Endothelial cell (in vitro differentiated cells): ENCODE results near the gene ATP5PB. TPM values are rescaled to one million over a fixed set of nuclear protein-coding genes. Genes with fewer than 3 reads are reported as not detected.

Experiments used
- DNase-seq: peaks from one replicate; pipeline ENCODE4 v3.0.0; 2021; ENCODE audit warnings: low spot score
- H3K27ac Mint-ChIP-seq: one replicate; pipeline ENCODE4 v1.8.0; 2021; ENCODE audit warnings: mixed read lengths, inconsistent platforms; ENCODE audit not compliant: unreplicated experiment
- H3K27me3 Mint-ChIP-seq: one replicate; pipeline ENCODE4 v1.8.0; 2021; ENCODE audit warnings: mild to moderate bottlenecking, moderate library complexity, mixed read lengths, inconsistent platforms; ENCODE audit not compliant: unreplicated experiment
- H3K36me3 Mint-ChIP-seq: one replicate; pipeline ENCODE4 v1.8.0; 2021; ENCODE audit warnings: mild to moderate bottlenecking, low read depth, mixed read lengths, inconsistent platforms; ENCODE audit not compliant: unreplicated experiment
- H3K4me1 Mint-ChIP-seq: one replicate; pipeline ENCODE4 v1.8.0; 2021; ENCODE audit warnings: mild to moderate bottlenecking, mixed read lengths, inconsistent platforms; ENCODE audit not compliant: unreplicated experiment
- H3K4me3 Mint-ChIP-seq: one replicate; pipeline ENCODE4 v1.8.0; 2021; ENCODE audit warnings: mild to moderate bottlenecking, mixed read lengths, inconsistent platforms; ENCODE audit not compliant: unreplicated experiment
- H3K9me3 Mint-ChIP-seq: one replicate; pipeline ENCODE4 v1.8.0; 2021; ENCODE audit warnings: mixed read lengths, inconsistent platforms; ENCODE audit not compliant: unreplicated experiment
- CTCF ChIP-seq: fragments of 200-600 bp; sonication (generic); IDR thresholded peaks from one replicate; pipeline ENCODE4 v1.5.0; 2021; ENCODE audit warnings: antibody characterized with exemption; ENCODE audit not compliant: unreplicated experiment
- total RNA-seq: library from RNA; stranded (reverse); fragmentation: NEBNext Ultra II Directional; extraction: Animal tissue kit (Norgen Biotek cat#: 25700); gene quantifications from one replicate; pipeline ENCODE4 v1.2.1, GENCODE V29; 2021; ENCODE audit not compliant: unreplicated experiment

The ATP5PB gene
- total RNA-seq, 1 donor from 2014 or later = 211 TPM

GRCh38 chr1:111476761-111477309, 27.6 kb downstream of the ATP5PB start:
- peaks cover 6% of the 10 kb centered on the region for H3K4me1 Mint-ChIP-seq
- no peak for TF ChIP-seq CTCF
- no peaks in the 10 kb centered on the region for H3K36me3 Mint-ChIP-seq
- no peak overlapping the region for H3K27ac Mint-ChIP-seq
- DNase-seq = no peak
- peaks cover 9% of the 10 kb centered on the region for H3K27me3 Mint-ChIP-seq
- no peak overlapping the region for H3K4me3 Mint-ChIP-seq
- no peaks in the 10 kb centered on the region for H3K9me3 Mint-ChIP-seq

- DNase-seq = no peak
- no peak for TF ChIP-seq CTCF
- no peaks in the 10 kb centered on the region for H3K9me3 Mint-ChIP-seq
- peaks cover 6% of the 10 kb centered on the region for H3K4me1 Mint-ChIP-seq
- H3K36me3 Mint-ChIP-seq = no peaks in the 10 kb centered on the region
- no peak overlapping the region for H3K4me3 Mint-ChIP-seq
- H3K27ac Mint-ChIP-seq = no peak overlapping the region
- peaks cover 9% of the 10 kb centered on the region for H3K27me3 Mint-ChIP-seq
Measured at GRCh38 chr1:111480674-111481073, 31.4 kb downstream of the ATP5PB start.

- H3K27ac Mint-ChIP-seq = no peak overlapping the region
- TF ChIP-seq CTCF = no peak
- peaks cover 4% of the 10 kb centered on the region for H3K4me1 Mint-ChIP-seq
- no peaks in the 10 kb centered on the region for H3K9me3 Mint-ChIP-seq
- no peak overlapping the region for H3K4me3 Mint-ChIP-seq
- H3K27me3 Mint-ChIP-seq = peaks cover 8% of the 10 kb centered on the region
- no peaks in the 10 kb centered on the region for H3K36me3 Mint-ChIP-seq
- peak; percentile 78 for DNase-seq
Measured at GRCh38 chr1:111481387-111482221, 32.3 kb downstream of the ATP5PB start.

- Mint-ChIP-seq H3K27ac (no peak overlapping the region), H3K4me1 (peaks cover 6% of the 10 kb centered on the region), H3K27me3 (peaks cover 5% of the 10 kb centered on the region), H3K9me3 (no peaks in the 10 kb centered on the region), H3K4me3 (no peak overlapping the region), H3K36me3 (no peaks in the 10 kb centered on the region)
- no peak for DNase-seq
- TF ChIP-seq CTCF = no peak
Measured at GRCh38 chr1:111483166-111483565, 33.9 kb downstream of the ATP5PB start.

GRCh38 chr1:111483876-111484275, 34.6 kb downstream of the ATP5PB start:
- no peak for DNase-seq
- Mint-ChIP-seq H3K4me3 (no peak overlapping the region), H3K27ac (no peak overlapping the region), H3K36me3 (no peaks in the 10 kb centered on the region), H3K4me1 (peaks cover 6% of the 10 kb centered on the region), H3K9me3 (no peaks in the 10 kb centered on the region), H3K27me3 (peaks cover 4% of the 10 kb centered on the region)
- TF ChIP-seq CTCF = no peak
